ENCODE measurements around the gene ATOX1.

ATOX1 gene

GRCh38 chr5:151770383-151771258 is 12.2 kb upstream of the ATOX1 start:
- DNase-seq = peak in 55 of 56 donors; percentile 32 to 86 (median 72)

- DNase-seq = no peak
Observed at GRCh38 chr5:151766975-151767374, 8.5 kb upstream of the ATOX1 start.

GRCh38 chr5:151764801-151765200 is 6.4 kb upstream of the ATOX1 start:
- no peak for DNase-seq

- peak in 7 of 56 donors; percentile 41 to 59 (median 51) for DNase-seq
Observed at GRCh38 chr5:151758141-151758429, 346 bp downstream of the ATOX1 start.

- DNase-seq = peak in 4 of 56 donors; percentile 23 to 47 (median 40)
Observed at GRCh38 chr5:151757233-151758140, 944 bp downstream of the ATOX1 start.

- DNase-seq = no peak
Observed at GRCh38 chr5:151755383-151755782, 3.0 kb downstream of the ATOX1 start.

GRCh38 chr5:151751593-151751992 is 6.8 kb downstream of the ATOX1 start:
- no peak for DNase-seq

- DNase-seq = no peak
Observed at GRCh38 chr5:151751091-151751490, 7.3 kb downstream of the ATOX1 start.

- no peak for DNase-seq
Observed at GRCh38 chr5:151750121-151750520, 8.3 kb downstream of the ATOX1 start.

- DNase-seq = peak in 53 of 56 donors; percentile 13 to 93 (median 62)
Observed at GRCh38 chr5:151745071-151745705, 13.2 kb downstream of the ATOX1 start.

- DNase-seq = no peak
Observed at GRCh38 chr5:151743530-151743929, 14.9 kb downstream of the ATOX1 start.

- DNase-seq = peak in 49 of 56 donors; percentile 9 to 64 (median 35)
Observed at GRCh38 chr5:151742870-151743294, 15.5 kb downstream of the ATOX1 start.

GRCh38 chr5:151741678-151742423 is 16.6 kb downstream of the ATOX1 start:
- no peak for DNase-seq

GRCh38 chr5:151740958-151741373 is 17.5 kb downstream of the ATOX1 start:
- no peak for DNase-seq

- DNase-seq = peak in 44 of 56 donors; percentile 4 to 65 (median 24)
Observed at GRCh38 chr5:151740336-151740942, 18.0 kb downstream of the ATOX1 start.

- DNase-seq = no peak
Observed at GRCh38 chr5:151739939-151740335, 18.5 kb downstream of the ATOX1 start.

GRCh38 chr5:151739395-151739794 is 19.0 kb downstream of the ATOX1 start:
- DNase-seq = no peak

GRCh38 chr5:151738125-151738848 is 20.1 kb downstream of the ATOX1 start:
- no peak for DNase-seq

- DNase-seq = no peak
Observed at GRCh38 chr5:151737431-151737830, 21.0 kb downstream of the ATOX1 start.

- DNase-seq = no peak
Observed at GRCh38 chr5:151735646-151736045, 22.8 kb downstream of the ATOX1 start.
